NCI-H748 (cell line): ENCODE measurements around the gene FHL1.
A peak's percentile ranks its signal among the peaks of the same experiment; 100 is the strongest.
"Not testable (repeated sequence)": the region's sequence is repeated elsewhere in the genome, so short reads cannot be mapped to it uniquely, and the experiment has no call there.

ENCODE experiments used
- DNase-seq: peaks from one replicate; lab custom pipeline; 2025; ENCODE audit not compliant: unreplicated experiment; lab: John Stamatoyannopoulos, UW

The FHL1 gene

DNA sequence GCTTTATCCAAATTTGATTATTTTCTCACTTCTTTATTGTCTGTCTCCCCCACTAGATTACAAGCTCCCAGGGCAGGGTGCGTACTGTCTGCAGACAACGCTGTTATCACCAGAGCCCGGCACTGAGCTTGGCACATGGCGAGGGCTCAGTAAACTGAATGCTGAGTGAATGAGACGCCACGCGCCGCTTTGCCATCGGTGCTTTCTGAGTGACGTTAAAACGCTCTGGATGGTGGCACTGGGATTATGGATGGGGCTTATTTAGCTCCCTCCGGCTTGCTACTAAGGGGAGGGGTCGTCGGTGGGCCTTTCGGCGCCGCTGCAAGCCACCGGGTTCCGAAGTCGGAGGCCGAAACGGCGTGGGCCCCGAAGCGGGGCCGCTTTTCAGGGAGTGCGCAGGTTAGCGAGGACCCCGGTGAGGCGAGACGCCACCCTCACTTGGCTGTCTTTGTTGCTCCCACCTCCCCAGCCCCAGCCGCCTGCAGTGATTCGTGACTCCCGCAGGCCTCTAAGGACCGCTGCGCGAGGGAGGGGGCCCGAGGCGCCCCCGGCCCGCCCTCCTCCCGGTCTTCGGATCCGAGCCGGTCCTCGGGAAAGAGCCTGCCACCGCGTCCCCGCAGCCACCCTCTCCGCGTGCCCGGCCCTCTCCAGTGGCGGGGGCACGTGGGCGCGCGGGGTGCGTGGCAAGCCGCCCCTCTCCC lies 569 bp upstream of the FHL1 start:
- DNase-seq = peak; percentile 64

DNA sequence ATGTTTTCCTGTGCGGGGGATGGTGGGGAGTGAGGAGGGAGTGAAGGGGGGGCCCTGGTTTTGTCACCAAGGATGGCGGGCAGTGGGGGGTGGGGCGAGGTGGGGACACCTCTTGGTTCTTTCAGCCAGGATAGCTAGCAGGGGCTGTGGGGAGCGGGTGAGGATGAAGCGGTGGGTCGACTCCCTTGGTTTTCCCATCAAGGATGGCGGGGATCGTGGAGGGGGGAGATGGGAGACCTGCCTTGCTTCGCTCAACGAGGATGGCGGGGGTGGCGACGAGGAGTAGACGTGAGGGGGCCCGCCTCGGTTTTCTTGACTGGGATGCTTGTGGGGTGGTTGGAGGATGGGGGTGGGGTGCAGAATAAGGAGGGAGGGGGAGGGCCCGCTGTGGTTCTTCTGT lies 643 bp downstream of the FHL1 start:
- peak; percentile 33 for DNase-seq

DNA sequence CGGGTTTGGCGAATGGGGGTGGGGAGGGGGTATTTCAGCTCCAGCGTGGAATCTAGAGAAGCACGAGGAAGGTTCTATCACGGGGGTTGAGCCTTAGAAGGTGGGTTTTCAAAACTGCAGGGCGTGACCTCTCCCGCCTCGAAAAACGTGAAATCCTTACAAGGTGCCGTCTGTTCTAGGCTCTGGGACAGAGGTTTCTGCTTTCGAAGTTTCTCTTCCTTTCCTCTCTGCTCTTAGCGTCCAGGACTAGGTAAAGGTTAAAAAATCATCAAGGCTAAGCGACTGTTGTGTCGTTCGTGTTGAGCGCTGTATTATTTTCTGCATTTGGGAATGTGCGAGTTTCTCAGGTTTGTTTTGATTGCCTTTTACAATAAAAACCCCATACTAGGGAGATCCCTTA lies 1.1 kb downstream of the FHL1 start:
- DNase-seq = peak; percentile 30

DNA sequence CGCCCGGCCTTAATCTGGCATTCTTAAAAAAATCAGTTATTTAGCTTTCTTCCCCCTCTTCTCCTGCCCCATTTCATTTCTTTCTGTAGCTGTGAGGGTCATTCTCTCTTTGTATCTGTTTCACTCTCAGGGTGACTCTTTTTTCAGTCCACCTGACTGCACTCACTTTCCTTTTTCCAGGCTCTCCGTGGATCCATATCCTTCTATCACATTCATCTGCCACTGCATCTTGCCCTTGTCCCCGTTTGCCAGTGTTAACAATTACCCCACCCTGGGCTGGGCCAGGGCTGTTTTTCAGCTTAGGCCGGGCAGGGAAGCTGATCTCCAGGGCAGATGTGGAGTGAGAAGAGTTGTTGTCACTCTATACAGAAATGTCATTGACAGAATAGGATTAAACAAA lies 7.7 kb downstream of the FHL1 start:
- DNase-seq = no peak

DNA sequence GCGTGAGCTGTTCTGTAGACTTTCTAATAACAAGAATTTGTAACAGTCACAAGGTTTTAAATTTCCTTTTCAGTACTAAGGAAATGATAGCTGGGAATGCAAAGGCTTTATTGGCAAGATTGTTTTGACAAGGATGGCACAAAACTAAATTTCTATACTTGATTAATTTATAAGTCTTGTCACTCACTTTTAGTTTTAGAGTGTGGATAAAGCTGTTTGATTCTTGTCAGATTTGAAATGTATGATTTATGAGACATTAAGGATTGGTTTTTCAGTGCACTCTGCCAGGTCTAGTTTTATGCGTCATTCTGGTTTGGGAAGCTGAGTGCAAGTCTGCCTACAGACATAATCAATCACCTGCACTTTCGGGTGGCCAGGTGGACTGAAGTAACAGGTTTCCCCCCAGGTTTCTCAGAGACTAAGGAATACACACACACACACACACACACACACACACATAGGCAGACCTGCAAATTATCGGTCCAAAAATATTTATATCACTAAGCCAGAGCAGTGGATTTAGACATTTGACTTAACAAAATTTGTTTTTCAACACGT lies 9.3 kb downstream of the FHL1 start:
- no peak for DNase-seq

DNA sequence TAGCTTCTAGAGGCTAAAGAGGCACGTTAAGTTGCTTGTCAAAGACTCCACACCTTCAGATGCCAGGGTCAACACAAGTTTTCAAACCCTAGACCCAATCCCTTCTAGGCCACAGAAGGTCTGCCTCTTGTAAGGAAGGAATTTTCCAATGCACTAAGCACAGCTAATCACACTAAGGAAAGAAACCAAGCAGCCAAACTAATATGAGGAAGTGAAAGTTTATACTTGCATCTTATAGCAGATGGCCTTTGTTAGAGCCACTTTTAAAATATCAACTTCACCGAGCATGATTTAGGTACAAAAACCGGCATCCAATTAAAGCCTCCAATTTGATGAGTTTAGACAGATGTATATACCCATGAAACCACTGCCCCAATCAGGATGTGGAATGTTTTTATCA lies 9.9 kb downstream of the FHL1 start:
- DNase-seq = no peak

DNA sequence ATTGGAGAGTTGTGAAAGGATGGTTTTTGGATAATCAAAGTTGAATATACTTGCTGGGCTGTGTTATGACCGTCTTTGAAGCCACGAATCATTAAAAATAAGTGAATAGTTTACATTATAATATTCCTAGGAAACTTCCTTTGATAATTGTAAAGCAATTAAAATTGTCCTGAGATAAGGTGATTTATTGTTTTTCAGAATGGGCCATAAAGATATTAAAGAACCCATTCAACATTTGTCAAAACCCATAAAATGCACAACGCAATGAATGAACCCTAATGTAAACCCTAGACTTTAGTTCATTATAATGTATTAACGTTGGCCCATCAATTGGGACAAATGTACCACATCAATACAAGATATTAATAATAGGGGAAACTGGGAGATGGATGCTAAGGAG lies 11.4 kb downstream of the FHL1 start:
- no peak for DNase-seq

DNA sequence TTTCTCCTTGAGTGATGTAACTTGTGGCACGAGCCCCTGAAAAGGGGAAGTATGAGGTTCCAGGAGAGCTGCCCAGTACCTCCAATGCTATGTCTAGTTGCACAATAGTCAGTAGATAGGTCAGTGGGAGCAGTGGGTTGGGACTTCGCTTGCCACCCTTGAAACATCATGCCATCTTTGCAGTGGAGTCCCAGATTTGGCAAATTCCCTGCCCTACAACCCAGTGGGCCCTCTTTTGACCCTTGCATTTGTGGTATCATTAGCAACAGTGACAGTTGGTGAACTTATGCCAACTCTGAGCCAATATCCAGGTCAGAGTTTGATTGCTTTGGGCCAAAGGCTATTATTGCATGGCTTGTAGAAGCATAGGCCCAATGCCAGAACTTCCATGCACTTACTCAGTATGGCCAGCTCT lies 12.3 kb downstream of the FHL1 start:
- no peak for DNase-seq

DNA sequence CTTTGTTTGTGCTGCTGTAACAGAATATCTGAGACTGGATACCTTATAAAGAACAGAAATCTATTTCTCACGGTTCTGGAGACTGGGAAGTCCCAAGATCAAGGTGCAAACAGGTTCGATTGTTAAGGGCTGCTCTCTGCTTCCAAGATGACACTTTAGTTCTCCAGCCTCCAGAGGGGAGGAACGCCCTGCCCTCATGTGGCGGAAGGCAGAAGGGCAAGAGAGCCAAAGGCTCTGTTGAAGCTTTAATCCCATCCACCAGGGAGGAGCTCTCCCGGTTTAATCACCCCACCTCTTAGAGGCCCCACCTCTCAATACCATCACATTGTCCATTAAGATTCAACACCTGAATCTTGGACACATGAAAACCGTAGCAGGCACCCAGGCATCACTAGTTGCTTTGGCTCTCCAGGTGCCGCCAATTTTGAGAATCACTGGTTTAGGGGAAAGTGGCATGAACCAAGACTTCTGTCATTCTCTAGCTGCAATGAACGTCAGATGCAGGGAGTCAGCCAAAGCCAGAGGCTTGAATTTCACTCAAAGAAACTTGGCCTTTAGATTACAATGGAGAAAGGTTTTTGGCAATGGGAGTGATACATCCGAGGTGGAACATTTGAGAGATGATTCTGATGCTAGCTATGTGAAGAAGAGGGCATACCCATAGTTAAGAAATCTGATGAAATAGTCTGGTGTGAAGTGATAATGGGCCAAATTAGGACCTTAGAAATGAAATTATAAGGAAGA lies 15.7 kb downstream of the FHL1 start:
- peak; percentile 52 for DNase-seq

DNA sequence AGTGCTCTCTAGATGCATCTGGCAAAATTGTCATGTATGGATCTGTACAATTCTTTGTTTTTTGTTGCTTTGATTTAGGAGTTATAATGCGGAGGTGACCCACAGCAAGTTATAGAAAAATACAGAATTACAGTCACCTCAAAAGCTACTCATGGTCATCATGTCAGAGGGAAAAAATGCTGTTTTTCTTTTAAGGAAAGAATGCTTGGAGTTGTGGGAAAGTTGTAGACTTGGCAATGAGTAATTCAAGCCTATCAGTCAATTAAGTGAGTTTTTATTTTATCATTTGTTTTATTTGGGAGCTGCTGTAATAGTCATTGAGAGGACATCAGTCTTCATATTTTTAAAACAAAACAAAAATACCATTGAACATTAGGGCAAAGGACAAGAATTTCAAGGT lies 16.4 kb downstream of the FHL1 start:
- DNase-seq = no peak

DNA sequence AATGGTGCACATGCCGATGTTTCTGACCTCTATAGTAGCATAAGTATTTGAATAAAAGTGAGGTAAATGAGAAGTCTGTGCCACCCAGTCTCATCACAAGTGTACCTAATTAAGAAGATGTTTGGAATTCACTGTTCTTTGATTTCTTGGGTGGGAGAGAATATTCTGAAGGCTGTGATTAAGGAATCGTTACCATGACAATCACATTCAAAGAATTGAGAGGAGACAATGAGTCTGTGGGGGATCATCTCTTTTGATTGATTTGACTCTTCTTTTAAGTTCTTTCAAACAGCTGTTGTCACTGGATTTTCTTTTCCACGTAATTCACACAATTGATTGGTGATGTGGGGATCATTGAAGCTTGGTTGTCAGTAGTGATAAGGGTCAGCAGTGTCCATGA lies 18.1 kb downstream of the FHL1 start:
- DNase-seq = no peak

DNA sequence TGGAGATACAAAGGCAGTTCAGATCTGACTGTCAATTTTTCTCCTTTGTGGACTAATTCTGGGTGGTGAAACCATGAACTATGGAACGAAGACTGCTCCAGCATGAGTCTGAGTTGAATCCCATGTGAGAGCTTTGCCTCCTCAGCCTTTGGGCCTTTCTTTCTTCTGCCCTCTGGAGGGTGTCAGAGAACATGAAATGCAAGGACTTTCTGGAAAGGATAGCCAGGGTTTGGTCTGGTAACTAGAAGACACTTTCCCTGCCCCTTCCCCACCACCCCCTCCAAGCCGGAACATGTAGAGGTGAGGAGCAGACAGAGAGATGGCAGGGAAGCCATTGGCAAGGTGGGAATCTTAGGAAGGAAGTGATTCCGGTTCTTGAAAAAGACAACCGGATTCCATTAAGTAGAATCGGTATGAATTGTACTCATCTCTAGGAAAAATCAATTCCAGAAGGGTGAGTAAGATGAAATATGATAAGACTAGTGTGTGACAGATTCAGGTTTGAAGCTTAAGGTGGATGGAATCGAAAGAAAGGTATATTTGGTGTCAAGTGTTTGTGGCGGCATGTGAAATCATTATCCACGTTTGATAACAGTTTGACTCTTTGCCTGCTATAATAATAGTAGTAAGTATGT lies 19.0 kb downstream of the FHL1 start:
- DNase-seq = peak; percentile 7

DNA sequence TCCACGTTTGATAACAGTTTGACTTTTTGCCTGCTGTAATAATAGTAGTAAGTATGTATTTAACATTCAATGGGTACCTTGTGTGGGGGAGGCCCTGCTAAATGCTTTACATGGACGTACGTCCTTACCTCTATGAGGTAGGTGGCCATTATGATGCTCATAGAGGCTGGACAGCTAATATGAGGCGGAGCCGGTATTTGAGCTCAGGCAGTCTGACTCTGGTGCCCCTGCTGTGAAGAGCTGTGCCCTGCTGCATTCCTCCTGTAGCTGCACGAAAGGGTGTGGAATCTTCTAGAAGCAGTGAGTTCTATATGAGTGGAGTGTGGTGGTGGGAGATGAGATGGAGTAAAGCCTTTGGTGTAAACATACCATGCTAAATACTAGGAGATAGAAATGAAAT lies 20.7 kb downstream of the FHL1 start:
- DNase-seq = not testable (repeated sequence)

DNA sequence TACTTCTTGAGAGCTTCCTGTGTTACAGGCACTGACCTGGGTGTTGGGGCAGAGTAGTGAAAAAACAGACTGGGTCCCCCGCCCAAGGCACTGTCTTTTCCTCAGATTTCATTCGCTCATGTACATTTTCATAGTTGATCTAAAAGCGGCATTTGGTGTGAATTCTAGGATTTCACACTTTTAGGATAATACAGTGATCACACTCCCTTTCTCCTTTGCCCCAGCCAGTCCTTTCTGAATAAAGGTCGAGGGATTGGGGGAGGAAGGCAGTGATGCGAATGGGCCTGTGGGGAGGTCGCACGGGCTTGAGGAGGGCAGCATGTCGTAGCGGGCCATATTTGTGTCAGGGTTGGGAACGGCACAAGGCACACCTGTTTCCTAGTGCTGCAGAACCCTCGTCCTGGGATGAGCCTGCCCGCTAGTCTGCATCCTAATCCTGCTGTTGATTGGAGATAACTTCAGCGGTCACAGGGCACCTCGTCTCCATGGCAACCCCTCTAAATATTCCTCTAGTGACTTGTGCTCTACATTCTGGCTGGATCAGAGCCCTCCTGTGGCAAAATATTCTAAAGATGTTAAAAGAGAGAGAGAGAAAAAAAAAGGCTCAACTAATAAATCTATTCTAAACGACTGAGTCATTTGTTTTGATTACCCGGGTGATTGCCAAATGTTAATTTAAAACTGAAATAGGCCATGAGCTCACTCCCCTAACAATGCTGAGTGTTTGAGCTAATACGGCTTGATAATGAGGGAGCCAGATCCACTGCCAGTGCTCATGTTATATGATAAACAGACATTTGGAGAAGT lies 21.8 kb downstream of the FHL1 start:
- peak; percentile 81 for DNase-seq

DNA sequence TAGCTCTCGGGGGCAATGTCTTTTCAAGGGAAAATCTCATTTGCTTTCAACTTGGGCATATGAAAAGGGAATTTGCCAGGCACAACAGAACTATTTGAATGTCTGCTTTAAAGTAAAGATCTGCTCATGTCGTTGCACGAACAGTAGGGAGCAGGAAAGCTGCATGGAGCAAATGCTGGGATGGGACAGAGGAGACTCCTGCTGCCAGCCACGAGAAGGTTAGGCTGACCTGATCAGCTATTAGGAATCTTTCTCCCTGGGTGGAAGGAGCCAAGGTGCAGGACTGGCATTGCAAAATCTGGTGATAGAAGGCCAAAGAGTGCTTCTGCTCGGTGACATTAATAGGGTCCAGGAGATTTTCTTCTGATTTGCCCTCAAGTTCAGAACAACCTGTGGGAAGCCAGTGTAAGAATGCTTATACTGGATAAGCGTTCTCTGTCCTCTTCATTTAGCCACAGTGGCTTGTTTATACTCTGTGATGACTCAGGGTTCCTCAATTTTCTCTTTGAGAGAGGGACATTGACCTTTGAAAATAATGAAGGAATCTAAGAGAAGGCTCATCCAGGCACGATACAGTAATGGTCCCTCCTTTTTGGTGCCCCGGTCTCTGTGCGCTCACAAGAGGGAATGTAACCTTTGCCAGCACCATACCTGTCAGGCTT lies 22.9 kb downstream of the FHL1 start:
- DNase-seq = no peak

DNA sequence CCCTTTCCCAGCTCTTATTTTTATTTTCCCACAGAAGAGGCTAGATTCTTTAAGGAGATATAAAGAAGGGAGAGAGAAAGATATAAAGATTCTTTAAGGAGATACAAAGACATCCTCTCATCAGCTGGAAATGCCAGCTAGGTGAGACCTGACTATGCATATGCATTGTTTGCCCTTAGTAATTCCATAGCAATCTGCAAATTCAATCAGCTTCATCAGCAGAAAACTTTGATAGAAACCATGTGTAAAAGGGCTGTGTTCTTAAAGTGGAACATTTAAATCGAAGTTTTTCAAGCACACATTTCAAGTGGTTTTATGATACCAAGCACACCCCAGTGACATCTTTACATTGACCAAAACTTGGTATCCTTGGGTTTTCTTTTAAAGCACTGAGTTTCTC lies 24.1 kb downstream of the FHL1 start:
- DNase-seq = no peak

DNA sequence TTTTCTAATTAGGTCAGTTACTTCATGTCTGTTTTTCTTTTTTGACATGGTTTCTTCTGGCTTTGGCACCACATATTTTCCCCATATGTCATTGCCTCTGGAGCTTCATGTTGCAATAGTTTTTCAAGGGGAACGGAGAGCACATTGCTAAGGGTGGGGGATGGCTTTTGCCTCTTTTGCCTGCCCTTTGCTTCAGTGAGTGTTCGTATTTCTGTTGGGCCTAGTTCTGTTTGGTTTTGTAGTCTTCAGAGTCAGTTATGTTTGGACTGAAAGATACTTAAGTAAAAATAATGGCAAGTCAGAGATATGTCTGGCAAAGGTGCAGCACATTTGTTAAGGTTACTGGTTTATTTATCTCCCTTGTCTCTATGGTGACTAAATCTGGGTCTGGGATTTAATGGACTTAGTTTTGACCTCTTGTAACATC lies 29.1 kb downstream of the FHL1 start:
- DNase-seq = no peak

DNA sequence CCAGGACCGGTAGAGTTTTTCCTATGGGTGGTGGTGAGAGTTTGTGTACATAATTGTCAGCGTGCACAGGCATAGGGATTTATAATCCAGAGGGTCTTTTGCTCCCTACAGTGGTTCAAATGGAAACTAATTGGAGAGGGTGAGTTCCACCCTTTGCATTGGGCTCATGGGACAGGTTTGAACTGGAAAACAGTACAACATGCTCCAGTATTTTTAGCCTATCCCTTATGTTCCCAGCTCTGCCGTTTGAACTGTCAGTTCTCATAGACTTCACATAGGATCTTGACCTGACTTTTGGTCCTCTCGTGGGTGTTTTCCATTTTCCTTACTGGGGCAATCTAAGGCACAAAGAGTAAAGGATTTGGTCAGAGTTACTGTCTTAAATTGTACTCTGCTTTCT lies 31.8 kb downstream of the FHL1 start:
- no peak for DNase-seq

DNA sequence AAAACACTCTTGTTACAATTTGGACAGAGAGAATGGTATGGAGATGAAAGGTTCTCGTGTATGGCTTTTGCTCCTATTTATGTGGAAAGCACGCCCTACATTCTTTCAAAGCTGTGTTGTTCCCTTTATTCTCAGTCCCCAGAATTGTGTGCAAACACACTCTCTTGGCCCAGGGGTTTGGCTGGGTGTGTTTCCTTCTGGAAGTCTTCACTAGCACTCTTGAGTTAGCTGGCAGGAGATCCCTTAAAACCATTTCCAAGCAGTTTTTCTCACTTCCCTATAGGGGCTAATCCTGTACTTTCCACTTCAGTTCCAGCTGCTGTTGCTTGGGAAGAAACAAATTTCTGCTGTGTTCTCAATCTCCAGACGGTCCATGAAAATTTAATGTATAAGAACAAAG lies 35.1 kb downstream of the FHL1 start:
- DNase-seq = no peak

DNA sequence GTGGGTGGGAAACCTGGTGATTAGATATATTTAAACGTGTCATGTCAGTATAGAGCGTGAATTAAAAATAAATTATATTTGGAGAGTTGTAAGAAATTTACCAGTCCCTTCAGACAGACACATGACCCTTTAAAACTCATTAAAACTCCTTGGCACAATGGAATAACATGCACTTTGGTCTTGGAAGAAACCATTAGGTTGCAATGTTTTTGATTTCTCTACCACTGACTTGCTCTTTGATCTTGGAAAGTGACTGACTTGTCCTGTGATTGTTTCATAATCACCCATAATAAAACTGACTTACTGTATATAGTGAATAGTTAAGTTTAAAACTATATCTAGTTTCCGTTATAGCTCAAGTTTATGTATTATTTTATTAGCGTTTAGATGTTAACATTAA lies 35.8 kb downstream of the FHL1 start:
- DNase-seq = no peak

DNA sequence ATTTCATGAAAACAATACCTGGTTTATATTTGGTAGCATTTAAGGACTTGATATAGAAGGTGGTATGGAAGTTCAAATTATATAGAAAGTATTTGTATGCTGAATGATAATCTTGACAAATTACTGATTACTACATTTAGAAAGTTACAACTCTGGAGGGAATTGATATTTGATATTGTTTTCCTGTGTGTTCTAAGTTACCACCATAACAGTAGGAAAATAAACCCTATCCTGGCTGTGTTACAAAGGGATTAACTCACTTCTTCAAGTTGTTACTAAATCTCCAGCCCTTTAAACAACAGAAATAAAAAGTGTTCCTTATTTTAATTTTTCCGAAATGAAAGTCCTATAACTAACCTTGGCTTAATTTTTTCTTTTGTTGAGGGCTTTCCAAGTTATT lies 36.6 kb downstream of the FHL1 start:
- DNase-seq = no peak
